ENCODE measurements around the gene QPCTL. TPM values are rescaled to one million over a fixed set of nuclear protein-coding genes. Genes with fewer than 3 reads are reported as not detected.
A peak's percentile ranks its signal among the peaks of the same experiment; 100 is the strongest.

Gene QPCTL
- total and polyA plus RNA-seq, 9 of the 15 experiments (the other 6 are each of a cell fraction or from before 2014, with no cell fraction given): 0.99 to 31.3 (median 12.7) TPM

DNA sequence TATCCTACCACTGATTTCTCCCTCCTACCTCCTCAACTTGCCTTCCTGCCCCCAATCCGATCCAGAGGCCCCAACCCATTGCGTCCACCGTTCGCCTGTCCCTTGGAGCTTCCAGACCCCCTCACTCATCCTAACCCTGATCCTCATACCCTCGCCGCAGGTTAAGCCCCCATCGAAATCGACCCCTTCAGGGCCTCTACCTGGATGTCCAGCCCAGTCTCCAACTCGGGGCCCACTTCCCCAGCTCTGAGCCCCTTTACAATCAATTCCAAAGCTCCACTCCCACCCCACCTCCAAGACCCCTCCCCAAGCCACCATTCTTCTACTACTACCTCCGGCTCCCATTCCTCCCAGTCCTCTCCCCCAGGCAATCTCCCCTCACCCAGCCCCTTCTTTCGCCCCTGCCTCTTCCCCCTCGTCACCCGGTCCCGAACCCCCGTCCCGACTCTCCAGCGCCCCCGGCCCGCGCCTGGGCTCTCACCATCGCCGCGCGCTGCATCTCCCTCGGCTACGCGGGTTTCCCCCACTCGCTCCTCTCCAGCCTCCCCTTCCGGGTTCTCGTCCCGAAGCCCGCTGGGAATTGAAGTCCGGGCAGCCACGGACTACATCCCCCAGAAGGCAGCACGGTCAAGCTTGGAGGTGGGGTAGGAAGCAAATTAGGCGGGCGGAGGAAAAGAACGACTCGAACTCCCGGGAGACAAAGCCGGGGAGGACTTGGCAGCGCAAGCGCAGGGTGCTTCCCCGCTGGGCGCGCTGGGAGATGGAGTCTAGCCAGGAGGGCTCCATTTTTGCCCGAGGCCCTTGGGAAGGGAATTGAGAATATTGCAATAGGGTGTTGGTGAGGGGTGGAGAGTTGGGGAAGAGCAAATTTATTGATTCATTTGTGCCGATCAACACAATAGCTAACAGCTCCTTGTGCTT is 38.2 kb downstream of the QPCTL start, which contains the start of gene FBXO46 (continued):
- TF ChIP-seq FOXM1 (IDR thresholded peaks at IDR 0.05; ENCODE audit: low read depth) (no peak), FOXM1 (CRISPR knock-in tag; IDR thresholded peaks at IDR 0.05; ENCODE audit: low read depth) (no peak), ASH1L (IDR thresholded peaks at IDR 0.05; ENCODE audit: borderline replicate concordance, low read depth, partially characterized antibody) (peak; percentile 28), ZNF184 (CRISPR knock-in tag; IDR thresholded peaks at IDR 0.05) (no peak), SIN3B (IDR thresholded peaks at IDR 0.05; ENCODE audit: low read depth) (no peak), GABPB1 (CRISPR knock-in tag; IDR thresholded peaks at IDR 0.05) (peak; percentile 88), ZNF121 (CRISPR knock-in tag; conservative IDR thresholded peaks at IDR 0.05) (no peak), CXXC5 (CRISPR knock-in tag; IDR thresholded peaks at IDR 0.05) (peak; percentile 64), ZBTB8A (IDR thresholded peaks at IDR 0.05; ENCODE audit: partially characterized antibody) (no peak), POLR3A (IDR thresholded peaks at IDR 0.05; ENCODE audit: borderline replicate concordance, extremely low read depth, insufficient read depth, insufficient read length) (no peak), CREBBP (IDR thresholded peaks at IDR 0.05; ENCODE audit: low read depth, low read length) (no peak), BCOR (IDR thresholded peaks at IDR 0.05) (no peak), FOXA3 (CRISPR knock-in tag; conservative IDR thresholded peaks at IDR 0.05 in 1 of 2, IDR thresholded peaks at IDR 0.05 in 1 of 2) (no peak), ZFX (CRISPR knock-in tag; IDR thresholded peaks at IDR 0.05) (peak; percentile 72), FOXK1 (CRISPR knock-in tag; IDR thresholded peaks at IDR 0.05; ENCODE audit: borderline replicate concordance) (no peak), EHMT2 (IDR thresholded peaks at IDR 0.05) (no peak; the same call in 1 of the 2 replicates), NONO (IDR thresholded peaks at IDR 0.05; ENCODE audit: low read depth in 2 of 2, low read length in 1 of 2) (no peak)
- TF ChIP-seq, protein P1, sequence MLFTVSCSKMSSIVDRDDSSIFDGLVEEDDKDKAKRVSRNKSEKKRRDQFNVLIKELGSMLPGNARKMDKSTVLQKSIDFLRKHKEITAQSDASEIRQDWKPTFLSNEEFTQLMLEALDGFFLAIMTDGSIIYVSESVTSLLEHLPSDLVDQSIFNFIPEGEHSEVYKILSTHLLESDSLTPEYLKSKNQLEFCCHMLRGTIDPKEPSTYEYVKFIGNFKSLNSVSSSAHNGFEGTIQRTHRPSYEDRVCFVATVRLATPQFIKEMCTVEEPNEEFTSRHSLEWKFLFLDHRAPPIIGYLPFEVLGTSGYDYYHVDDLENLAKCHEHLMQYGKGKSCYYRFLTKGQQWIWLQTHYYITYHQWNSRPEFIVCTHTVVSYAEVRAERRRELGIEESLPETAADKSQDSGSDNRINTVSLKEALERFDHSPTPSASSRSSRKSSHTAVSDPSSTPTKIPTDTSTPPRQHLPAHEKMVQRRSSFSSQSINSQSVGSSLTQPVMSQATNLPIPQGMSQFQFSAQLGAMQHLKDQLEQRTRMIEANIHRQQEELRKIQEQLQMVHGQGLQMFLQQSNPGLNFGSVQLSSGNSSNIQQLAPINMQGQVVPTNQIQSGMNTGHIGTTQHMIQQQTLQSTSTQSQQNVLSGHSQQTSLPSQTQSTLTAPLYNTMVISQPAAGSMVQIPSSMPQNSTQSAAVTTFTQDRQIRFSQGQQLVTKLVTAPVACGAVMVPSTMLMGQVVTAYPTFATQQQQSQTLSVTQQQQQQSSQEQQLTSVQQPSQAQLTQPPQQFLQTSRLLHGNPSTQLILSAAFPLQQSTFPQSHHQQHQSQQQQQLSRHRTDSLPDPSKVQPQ (CRISPR knock-in tag; IDR thresholded peaks at IDR 0.05; ENCODE audit: borderline replicate concordance): no peak
- TF ChIP-seq, protein P2, sequence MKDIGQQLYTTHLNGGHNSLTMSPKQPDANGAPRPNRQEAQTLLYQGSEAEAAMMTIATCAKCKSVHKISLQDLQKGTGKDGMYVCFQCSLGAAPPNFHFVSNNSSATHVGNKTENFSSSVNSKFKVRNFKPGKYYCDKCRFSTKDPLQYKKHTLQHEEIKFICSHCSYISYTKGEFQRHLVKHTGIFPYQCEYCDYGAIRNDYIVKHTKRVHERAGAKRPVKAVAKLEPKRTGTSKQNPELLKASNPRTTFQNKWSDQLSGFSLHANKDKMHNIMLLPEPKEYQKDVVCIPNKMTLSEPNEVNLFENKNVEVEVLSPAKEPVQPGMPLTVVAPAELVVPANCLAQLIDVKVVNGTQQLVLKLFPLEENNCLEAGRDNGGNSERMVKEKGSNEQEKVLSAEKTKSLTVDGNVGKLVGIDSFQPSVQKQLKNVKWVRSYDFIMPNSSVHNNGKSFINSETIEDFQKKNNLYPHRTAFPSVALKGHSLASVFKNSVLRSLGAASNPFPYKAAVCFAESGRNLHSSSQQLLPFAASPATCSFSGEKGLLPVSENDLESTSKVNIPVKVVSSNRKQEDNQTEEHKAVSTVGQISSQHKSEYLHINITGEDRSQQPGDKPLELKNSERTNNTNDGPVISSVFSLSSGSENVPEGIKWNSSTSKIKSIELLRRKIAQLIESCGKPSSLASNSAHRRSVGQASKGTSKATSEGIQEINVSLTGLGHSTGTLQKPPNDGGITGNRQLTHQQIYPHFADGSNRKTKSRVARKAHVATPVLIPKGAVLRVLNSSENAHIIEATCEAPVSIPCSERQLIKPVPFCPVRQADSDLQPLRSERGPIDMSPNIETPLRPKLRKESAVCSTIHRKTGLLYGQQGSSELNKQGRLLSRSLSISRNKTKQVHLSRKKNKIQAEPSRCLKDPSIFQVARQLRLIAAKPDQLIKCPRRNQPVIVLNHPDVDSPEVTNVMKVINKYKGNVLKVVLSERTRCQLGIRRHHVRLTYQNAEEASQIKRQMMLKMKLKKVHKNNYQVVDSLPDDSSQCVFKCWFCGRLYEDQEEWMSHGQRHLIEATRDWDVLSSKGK (CRISPR knock-in tag; IDR thresholded peaks at IDR 0.05): no peak

All from K562 (cell line).